SK-N-SH (cell line): ENCODE data around the gene MISFA. TPM values are rescaled to one million over a fixed set of nuclear protein-coding genes. Genes with fewer than 3 reads are reported as not detected.

Source experiments
- CTCF ChIA-PET: fragments of 300-600, 350-600 bp; formaldehyde crosslinking; extraction: SDS; loops from one replicate; lab custom pipeline; 2021; lab: Yijun Ruan, JAX
- POLR2A ChIA-PET: fragments of 350-600 bp; sonication (Branson Sonifier 250); formaldehyde crosslinking; extraction: SDS; loops from one replicate; lab custom pipeline; 2020; ENCODE audit warnings: antibody characterized with exemption, inconsistent platforms; lab: Yijun Ruan, JAX
- DNase-seq: peaks from one replicate; pipeline ENCODE4 v3.0.0; 2012
- H2AFZ ChIP-seq: fragments of 200-600 bp; sonication (generic); 2 replicates; pipeline ENCODE4 v1.8.1; 2016; ENCODE audit warnings: antibody characterized with exemption, mild to moderate bottlenecking, low read depth
- H3F3A ChIP-seq: fragments of 200-600 bp; sonication (generic); replicated peaks from 2 replicates; pipeline ENCODE3; 2016; ENCODE audit warnings: antibody characterized with exemption, mild to moderate bottlenecking; ENCODE audit not compliant: insufficient read depth
- H3K27ac ChIP-seq, 2 experiments: fragments of 200-500 bp in 1 of 2; fragments of 200-600 bp in 1 of 2; sonication (Bioruptor generic) in 1 of 2; sonication (generic), shearing (Covaris generic) in 1 of 2; 2 replicates each; pipeline versions ENCODE4 v1.5.1 to v1.6.1; 2014 to 2016; ENCODE audit warnings: low read depth in 2 of 2, inconsistent platforms in 1 of 2, low read length in 1 of 2, mild to moderate bottlenecking in 1 of 2, mixed read lengths in 1 of 2
- H3K27me3 ChIP-seq: fragments of 200-600 bp; sonication (generic), shearing (Covaris generic); 2 replicates; pipeline ENCODE4 v1.6.1; 2016; ENCODE audit warnings: mixed run types; ENCODE audit not compliant: insufficient read depth
- H3K36me3 ChIP-seq, 2 experiments: fragments of 200-500 bp in 1 of 2; fragments of 200-600 bp in 1 of 2; sonication (Bioruptor generic) in 1 of 2; sonication (generic) in 1 of 2; replicated peaks in 1 of 2; 2 replicates each; pipeline versions ENCODE3 to v1.5.1; 2014 to 2016; ENCODE audit warnings: low read length in 1 of 2, mild to moderate bottlenecking in 1 of 2; ENCODE audit not compliant: insufficient read depth in 2 of 2, control insufficient read depth in 1 of 2
- H3K4me1 ChIP-seq, 2 experiments: fragments of 200-500 bp in 1 of 2; fragments of 200-600 bp in 1 of 2; sonication (Bioruptor generic) in 1 of 2; sonication (generic), shearing (Covaris generic) in 1 of 2; 2 replicates each; pipeline versions ENCODE4 v1.5.1 to v1.6.1; 2014 to 2016; ENCODE audit warnings: low read depth in 1 of 2, low read length in 1 of 2, mixed run types in 1 of 2; ENCODE audit not compliant: insufficient read depth in 2 of 2, control insufficient read depth in 1 of 2
- H3K4me2 ChIP-seq: fragments of 200-600 bp; sonication (generic), shearing (Covaris generic); 2 replicates; pipeline ENCODE4 v1.6.1; 2017; ENCODE audit warnings: mixed run types
- H3K4me3 ChIP-seq, 2 experiments: fragments of 200-500 bp in 1 of 2; fragments of 200-600 bp in 1 of 2; sonication (Bioruptor generic) in 1 of 2; sonication (generic), shearing (Covaris generic) in 1 of 2; 2 replicates each; pipeline versions ENCODE4 v1.5.1 to v1.8.1; 2014 to 2016; ENCODE audit warnings: low read depth in 2 of 2, inconsistent platforms in 1 of 2, low read length in 1 of 2, mild to moderate bottlenecking in 1 of 2, mixed read lengths in 1 of 2, moderate library complexity in 1 of 2
- H3K79me2 ChIP-seq: fragments of 200-600 bp; sonication (generic); 2 replicates; pipeline ENCODE4 v1.8.1; 2017; ENCODE audit warnings: mild to moderate bottlenecking; ENCODE audit not compliant: insufficient read depth
- H3K9ac ChIP-seq: fragments of 200-600 bp; sonication (generic); 2 replicates; pipeline ENCODE4 v1.6.1; 2017; ENCODE audit warnings: mixed run types
- H3K9me2 ChIP-seq: fragments of 200-600 bp; sonication (generic); 2 replicates; pipeline ENCODE4 v1.6.1; 2017; ENCODE audit warnings: mixed run types
- H3K9me3 ChIP-seq: fragments of 200-600 bp; sonication (generic); 2 replicates; pipeline ENCODE4 v1.6.1; 2017; ENCODE audit warnings: mixed run types, mild to moderate bottlenecking, moderate library complexity
- H4K20me1 ChIP-seq: fragments of 200-600 bp; sonication (generic); 2 replicates; pipeline ENCODE4 v1.6.1; 2017; ENCODE audit warnings: mild to moderate bottlenecking, mixed run types; ENCODE audit not compliant: insufficient read depth
- CTCF ChIP-seq: fragments of 200-600 bp; sonication (generic); IDR thresholded peaks from 2 replicates; pipeline ENCODE4 v1.6.1; 2017; ENCODE audit warnings: antibody characterized with exemption, mild to moderate bottlenecking, moderate library complexity
- EZH2phosphoT487 ChIP-seq: fragments of 200-600 bp; sonication (generic); IDR thresholded peaks from 2 replicates; pipeline ENCODE4 v1.6.1; 2017; ENCODE audit warnings: low read depth, mixed run types, mild to moderate bottlenecking, antibody characterized with exemption, moderate library complexity, borderline replicate concordance
- GATA2 ChIP-seq: sonication (generic); formaldehyde crosslinking; IDR thresholded peaks from 2 replicates; pipeline ENCODE4 v1.5.0; 2020; ENCODE audit warnings: mild to moderate bottlenecking, missing genetic modification reagents
- JUND ChIP-seq: IDR thresholded peaks from 2 replicates; pipeline ENCODE4 v1.4.0; 2012
- MAX ChIP-seq: IDR thresholded peaks from 2 replicates; pipeline ENCODE4 v1.4.0; 2012; ENCODE audit warnings: low read depth
- MEF2A ChIP-seq: IDR thresholded peaks from 2 replicates; pipeline ENCODE4 v1.4.0; 2012; ENCODE audit warnings: low read depth, borderline replicate concordance
- POLR2AphosphoS5 ChIP-seq: IDR thresholded peaks from 2 replicates; pipeline ENCODE4 v1.6.1; 2012; ENCODE audit warnings: low read depth, low read length
- RAD21 ChIP-seq: IDR thresholded peaks from 2 replicates; pipeline ENCODE4 v1.6.1; 2012; ENCODE audit warnings: mild to moderate bottlenecking, low read length
- REST ChIP-seq: IDR thresholded peaks from 2 replicates; pipeline ENCODE4 v1.6.1; 2012; ENCODE audit warnings: mild to moderate bottlenecking, low read depth, low read length, moderate library complexity
- SMC3 ChIP-seq: IDR thresholded peaks from 2 replicates; pipeline ENCODE4 v1.6.1; 2012; ENCODE audit warnings: low read depth, low read length, improper control_type of control experiment
- TCF12 ChIP-seq: IDR thresholded peaks from 2 replicates; pipeline ENCODE4 v1.4.0; 2012
- TEAD4 ChIP-seq: IDR thresholded peaks from 2 replicates; pipeline ENCODE4 v1.4.0; 2012; ENCODE audit warnings: mild to moderate bottlenecking, borderline replicate concordance; ENCODE audit not compliant: insufficient read depth
- USF2 ChIP-seq: fragments of 150-350 bp; IDR thresholded peaks from 2 replicates; pipeline ENCODE4 v1.6.1; 2017; ENCODE audit warnings: antibody characterized with exemption, low read length, low read depth, borderline replicate concordance
- WGBS: methylation state at CpG from one replicate; pipeline ENCODE4 v1.1.6; 2017; ENCODE audit warnings: low lambda C conversion rate; 5-methylcytosine and 5-hydroxymethylcytosine counted together
- polyA plus RNA-seq, 3 experiments: library from polyadenylated mRNA; depleted of rRNA; stranded (reverse); fragments of >200 nt; gene quantifications; 2 replicates each; pipeline ENCODE4 v1.2.3, GENCODE V29; 2012
- TF ChIP-seq, protein P1 (sequence below): IDR thresholded peaks from 2 replicates; pipeline ENCODE4 v1.4.0; 2012; ENCODE audit warnings: low read depth, borderline replicate concordance

Gene MISFA
- polyA plus RNA-seq, 1 of the 3 experiments (the other 2 are of a cell fraction), result 2.4 TPM

DNA sequence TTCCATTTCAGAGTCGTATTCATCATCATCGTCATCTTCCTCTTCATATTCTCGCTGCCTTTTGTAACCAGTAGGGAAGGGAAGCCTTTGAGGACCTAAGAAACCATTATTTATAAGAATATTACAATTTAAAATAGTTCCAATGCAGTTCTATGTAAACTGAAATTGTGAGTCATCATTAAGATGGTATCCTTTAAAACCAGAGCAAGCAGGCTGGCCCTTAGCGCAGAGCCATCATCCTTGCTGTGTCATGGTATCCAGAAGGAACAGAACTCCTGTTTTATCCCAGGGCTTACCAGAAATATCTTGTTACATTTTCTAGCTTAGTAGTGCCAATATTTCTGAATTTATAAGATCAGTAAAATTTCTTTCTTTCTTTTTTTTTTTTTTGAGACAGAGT lies 12.8 kb downstream of the MISFA start:
- H3K36me3 ChIP-seq, result peaks cover 69 to 74% of the 10 kb centered on the region in 2 experiments
- H3K79me2 ChIP-seq, result peaks cover 53% of the 10 kb centered on the region
- peaks cover 9% of the 10 kb centered on the region for H3F3A ChIP-seq
- H3K4me3 ChIP-seq, result no peak overlapping the region
- H3K27ac ChIP-seq, result no peak overlapping the region
- no peak overlapping the region for H2AFZ ChIP-seq
- POLR2A ChIA-PET, result interaction anchor here (0.7 kb wide), 1 partner anchor 899 kb away, joined by 7 read pairs; no protein-coding TSS in a partner anchor
- H3K9me3 ChIP-seq, result no peaks in the 10 kb centered on the region
- H3K9me2 ChIP-seq, result no peaks in the 10 kb centered on the region
- no peak overlapping the region for H3K9ac ChIP-seq
- no peaks in the 10 kb centered on the region for H4K20me1 ChIP-seq
- H3K4me1 ChIP-seq, result no peaks in the 10 kb centered on the region
- 80% methylated on average over 4 of the region's 4 CpGs for WGBS
- no peaks in the 10 kb centered on the region for H3K27me3 ChIP-seq
- DNase-seq, result no peak
- CTCF ChIA-PET, result no interaction called here
- H3K4me2 ChIP-seq, result no peak overlapping the region
- no peak for TF ChIP-seq GATA2 (CRISPR knock-in tag)
- no peak for TF ChIP-seq SMC3
- no peak for TF ChIP-seq JUND
- no peak for TF ChIP-seq MAX
- TF ChIP-seq, protein P1, sequence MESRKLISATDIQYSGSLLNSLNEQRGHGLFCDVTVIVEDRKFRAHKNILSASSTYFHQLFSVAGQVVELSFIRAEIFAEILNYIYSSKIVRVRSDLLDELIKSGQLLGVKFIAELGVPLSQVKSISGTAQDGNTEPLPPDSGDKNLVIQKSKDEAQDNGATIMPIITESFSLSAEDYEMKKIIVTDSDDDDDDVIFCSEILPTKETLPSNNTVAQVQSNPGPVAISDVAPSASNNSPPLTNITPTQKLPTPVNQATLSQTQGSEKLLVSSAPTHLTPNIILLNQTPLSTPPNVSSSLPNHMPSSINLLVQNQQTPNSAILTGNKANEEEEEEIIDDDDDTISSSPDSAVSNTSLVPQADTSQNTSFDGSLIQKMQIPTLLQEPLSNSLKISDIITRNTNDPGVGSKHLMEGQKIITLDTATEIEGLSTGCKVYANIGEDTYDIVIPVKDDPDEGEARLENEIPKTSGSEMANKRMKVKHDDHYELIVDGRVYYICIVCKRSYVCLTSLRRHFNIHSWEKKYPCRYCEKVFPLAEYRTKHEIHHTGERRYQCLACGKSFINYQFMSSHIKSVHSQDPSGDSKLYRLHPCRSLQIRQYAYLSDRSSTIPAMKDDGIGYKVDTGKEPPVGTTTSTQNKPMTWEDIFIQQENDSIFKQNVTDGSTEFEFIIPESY, result no peak
- no peak for TF ChIP-seq RAD21
- no peak for TF ChIP-seq POLR2AphosphoS5
- TF ChIP-seq REST, result no peak
- no peak for TF ChIP-seq EZH2phosphoT487
- TF ChIP-seq TCF12, result no peak
- TF ChIP-seq MEF2A, result no peak
- TF ChIP-seq USF2, result no peak
- no peak for TF ChIP-seq TEAD4
- no peak for TF ChIP-seq CTCF
